HG03196 (cell line): ENCODE results near the gene PNPLA7.
"Not testable (repeated sequence)": the region's sequence is repeated elsewhere in the genome, so short reads cannot be mapped to it uniquely, and the experiment has no call there.

Experiments used
- ATAC-seq: cut with Tn5 transposase; IDR thresholded peaks from one replicate; pipeline ENCODE4 v1.9.1; 2021; ENCODE audit not compliant: unreplicated experiment

Gene PNPLA7

GRCh38 chr9:137575716-137576411, 25.7 kb upstream of the PNPLA7 start:
- no peak for ATAC-seq

- no peak for ATAC-seq
Measured at GRCh38 chr9:137575364-137575715, 25.1 kb upstream of the PNPLA7 start.

GRCh38 chr9:137574192-137574591, 24.0 kb upstream of the PNPLA7 start:
- ATAC-seq, result no peak

GRCh38 chr9:137570566-137570965, 20.4 kb upstream of the PNPLA7 start:
- ATAC-seq, result no peak

GRCh38 chr9:137569609-137570203, 19.5 kb upstream of the PNPLA7 start:
- no peak for ATAC-seq

- ATAC-seq, result not testable (repeated sequence)
Measured at GRCh38 chr9:137568445-137568844, 18.2 kb upstream of the PNPLA7 start.

- ATAC-seq, result no peak
Measured at GRCh38 chr9:137564817-137565411, 14.7 kb upstream of the PNPLA7 start.

- ATAC-seq, result no peak
Measured at GRCh38 chr9:137564134-137564533, 13.9 kb upstream of the PNPLA7 start.

- ATAC-seq, result no peak
Measured at GRCh38 chr9:137558127-137558526, 7.9 kb upstream of the PNPLA7 start.

GRCh38 chr9:137556069-137556838, 6.1 kb upstream of the PNPLA7 start:
- ATAC-seq, result no peak

- no peak for ATAC-seq
Measured at GRCh38 chr9:137555179-137555578, 5.0 kb upstream of the PNPLA7 start.

- ATAC-seq, result no peak
Measured at GRCh38 chr9:137554349-137554748, 4.1 kb upstream of the PNPLA7 start.

- not testable (repeated sequence) for ATAC-seq
Measured at GRCh38 chr9:137553654-137554053, 3.5 kb upstream of the PNPLA7 start.

GRCh38 chr9:137552022-137552768, 2.0 kb upstream of the PNPLA7 start:
- ATAC-seq, result peak; percentile 11

GRCh38 chr9:137551264-137552021, 1.2 kb upstream of the PNPLA7 start, which contains the start of gene MRPL41:
TSS of gene MRPL41 (plus strand) at chr9:137551879. CDS start at chr9:137552082, 203 bp downstream.
- peak; percentile 75 for ATAC-seq

GRCh38 chr9:137550958-137551263, 709 bp upstream of the PNPLA7 start:
- ATAC-seq, result not testable (repeated sequence)

- no peak for ATAC-seq
Measured at GRCh38 chr9:137547687-137548543, 2.3 kb downstream of the PNPLA7 start.

- ATAC-seq, result no peak
Measured at GRCh38 chr9:137545123-137545522, 5.1 kb downstream of the PNPLA7 start.

GRCh38 chr9:137544176-137544760, 5.9 kb downstream of the PNPLA7 start:
- ATAC-seq, result no peak
